Left lung (tissue), 10 donors: ENCODE data around the gene ARL2. TPM values are rescaled to one million over a fixed set of nuclear protein-coding genes. Genes with fewer than 3 reads are reported as not detected.

Experiments
- ATAC-seq: fragments of 200-7000 bp; cut with Tn5 transposase; one replicate; pipeline ENCODE4 v1.9.1; 2020; ENCODE audit warnings: moderate library complexity
- DNase-seq, 4 donors: peaks; one replicate each; pipeline ENCODE4 v3.0.0-alpha.2; 2013 to 2020
- H3K27ac ChIP-seq, 2 donors: fragments of 200-600 bp; sonication (generic) in 1 of 2; one replicate each; pipeline versions ENCODE4 v1.5.0 to v1.8.0; 2020 to 2021
- H3K27me3 ChIP-seq, 2 donors: fragments of 200-600 bp; sonication (generic) in 1 of 2; one replicate each; pipeline versions ENCODE4 v1.5.0 to v1.8.0; 2020 to 2021
- H3K36me3 ChIP-seq, 2 donors: fragments of 200-600 bp; sonication (generic) in 1 of 2; one replicate each; pipeline versions ENCODE4 v1.5.0 to v1.8.0; 2020 to 2021
- H3K4me1 ChIP-seq, 2 donors: fragments of 200-600 bp; one replicate each; pipeline ENCODE4 v1.8.0; 2021
- H3K4me3 ChIP-seq, 2 donors: fragments of 200-600 bp; sonication (generic) in 1 of 2; one replicate each; pipeline versions ENCODE4 v1.5.0 to v1.8.0; 2020 to 2021; ENCODE audit warnings: mild to moderate bottlenecking in 1 of 2
- H3K9me3 ChIP-seq, 2 donors: fragments of 200-600 bp; sonication (generic) in 1 of 2; one replicate each; pipeline versions ENCODE4 v1.5.0 to v1.8.0; 2020 to 2021
- CTCF ChIP-seq, 2 donors: fragments of 200-600 bp; sonication (generic) in 1 of 2; IDR thresholded peaks; one replicate each; pipeline versions ENCODE4 v1.5.0 to v1.8.0; 2021; ENCODE audit warnings: antibody characterized with exemption in 2 of 2
- intact Hi-C, 2 donors: fragments of 100-400 bp; cut with DNase I; formaldehyde crosslinking; loops; one replicate each; pipeline versions ENCODE4 v1.11.2 to v1.14.2; 2022
- polyA plus RNA-seq, 6 donors: library from polyadenylated mRNA; unstranded; fragments of 120-200 nt; gene quantifications; one replicate each; pipeline ENCODE4 v1.2.1, GENCODE V29; 2013; ENCODE audit not compliant: insufficient read length in 6 of 6
- total RNA-seq, 2 donors: library from RNA; stranded (reverse); fragmentation: NEBNext Ultra II Directional; extraction: Animal tissue kit (Norgen Biotek cat#: 25700); gene quantifications; one replicate each; pipeline ENCODE4 v1.2.1, GENCODE V29; 2021
- donor health status: DM: no; HTN: yes; CAD: no.
- donor health status: DM: no; HTN: no; CAD: no.

The ARL2 gene
- total and polyA plus RNA-seq, 8 donors, result 42.2 to 89.9 (median 50.4) TPM

GRCh38 chr11:65045728-65046127 is 31.8 kb downstream of the ARL2 start:
- no peak for ATAC-seq
- no peaks in the 10 kb centered on the region for H3K27me3 ChIP-seq
- H3K4me1 ChIP-seq, result peaks cover 23 to 57% of the 10 kb centered on the region in 2 donors
- DNase-seq, result peak in 1 of 4 donors; percentile 63
- no peak overlapping the region for H3K27ac ChIP-seq
- no peak overlapping the region for H3K4me3 ChIP-seq
- peaks cover 0 to 17% of the 10 kb centered on the region in 2 donors for H3K36me3 ChIP-seq
- intact Hi-C loops, result no loop called here
- H3K9me3 ChIP-seq, result no peaks in the 10 kb centered on the region
- no peak for TF ChIP-seq CTCF (IDR thresholded peaks at IDR 0.05)

- peak overlapping the region in 1 of 2 donors; percentile 23 for H3K27ac ChIP-seq
- no peaks in the 10 kb centered on the region for H3K9me3 ChIP-seq
- peak overlapping the region; percentile 47 to 54 for H3K4me3 ChIP-seq
- H3K36me3 ChIP-seq, result peaks cover 0 to 17% of the 10 kb centered on the region in 2 donors
- DNase-seq, result peak in 3 of 4 donors; percentile 13 to 87 (median 13)
- H3K27me3 ChIP-seq, result no peaks in the 10 kb centered on the region
- H3K4me1 ChIP-seq, result peaks cover 11 to 41% of the 10 kb centered on the region in 2 donors
- no peak for TF ChIP-seq CTCF (IDR thresholded peaks at IDR 0.05)
- intact Hi-C loops, result no loop called here
- ATAC-seq, result peak; percentile 11
These were observed 33.8 kb downstream of the ARL2 start for GRCh38 chr11:65047581-65048422.

GRCh38 chr11:65051398-65051858 is 37.5 kb downstream of the ARL2 start:
- TF ChIP-seq CTCF (IDR thresholded peaks at IDR 0.05), result no peak
- no peaks in the 10 kb centered on the region for H3K9me3 ChIP-seq
- DNase-seq (no peak), ATAC-seq (no peak)
- intact Hi-C loops, result no loop called here
- H3K27me3 ChIP-seq, result no peaks in the 10 kb centered on the region
- H3K36me3 ChIP-seq, result no peaks in the 10 kb centered on the region
- H3K27ac ChIP-seq, result no peak overlapping the region
- no peak overlapping the region for H3K4me3 ChIP-seq
- peaks cover 0 to 18% of the 10 kb centered on the region in 2 donors for H3K4me1 ChIP-seq

- H3K36me3 ChIP-seq, result no peaks in the 10 kb centered on the region
- no peaks in the 10 kb centered on the region for H3K9me3 ChIP-seq
- no peak for DNase-seq
- no peaks in the 10 kb centered on the region for H3K27me3 ChIP-seq
- no peaks in the 10 kb centered on the region for H3K4me1 ChIP-seq
- H3K4me3 ChIP-seq, result no peak overlapping the region
- intact Hi-C loops, result no loop called here
- TF ChIP-seq CTCF (IDR thresholded peaks at IDR 0.05), result no peak
- no peak overlapping the region for H3K27ac ChIP-seq
- ATAC-seq, result no peak
These were observed 40.0 kb downstream of the ARL2 start for GRCh38 chr11:65053827-65054508.

GRCh38 chr11:65055538-65055937 is 41.6 kb downstream of the ARL2 start:
- ATAC-seq (no peak), DNase-seq (no peak)
- intact Hi-C loops, result no loop called here
- Histone ChIP-seq H3K4me1 (no peaks in the 10 kb centered on the region), H3K27ac (no peak overlapping the region), H3K4me3 (no peak overlapping the region), H3K9me3 (no peaks in the 10 kb centered on the region), H3K36me3 (no peaks in the 10 kb centered on the region), H3K27me3 (no peaks in the 10 kb centered on the region)
- no peak for TF ChIP-seq CTCF (IDR thresholded peaks at IDR 0.05)
